AG04449 (cell line): ENCODE measurements around the gene TCP11X2.
"Not testable (repeated sequence)": the region's sequence is repeated elsewhere in the genome, so short reads cannot be mapped to it uniquely, and the experiment has no call there.

ENCODE experiments used
- CTCF ChIA-PET: fragments of 350-600 bp; formaldehyde crosslinking; extraction: SDS; loops from one replicate; lab custom pipeline; 2021; ENCODE audit warnings: antibody characterized with exemption; lab: Yijun Ruan, JAX
- POLR2A ChIA-PET: fragments of 400-600, 350-600 bp; formaldehyde crosslinking; extraction: SDS; loops from one replicate; lab custom pipeline; 2020; ENCODE audit warnings: antibody characterized with exemption, inconsistent platforms; lab: Yijun Ruan, JAX
- DNase-seq: peaks from one replicate; pipeline ENCODE4 v3.0.0-alpha.2; 2010; ENCODE audit warnings: low read depth, low spot score
- H3K4me3 ChIP-seq: 2 replicates; pipeline ENCODE4 v1.5.1; 2011; ENCODE audit warnings: low read depth, mild to moderate bottlenecking, control low read depth, low read length

The TCP11X2 gene

DNA sequence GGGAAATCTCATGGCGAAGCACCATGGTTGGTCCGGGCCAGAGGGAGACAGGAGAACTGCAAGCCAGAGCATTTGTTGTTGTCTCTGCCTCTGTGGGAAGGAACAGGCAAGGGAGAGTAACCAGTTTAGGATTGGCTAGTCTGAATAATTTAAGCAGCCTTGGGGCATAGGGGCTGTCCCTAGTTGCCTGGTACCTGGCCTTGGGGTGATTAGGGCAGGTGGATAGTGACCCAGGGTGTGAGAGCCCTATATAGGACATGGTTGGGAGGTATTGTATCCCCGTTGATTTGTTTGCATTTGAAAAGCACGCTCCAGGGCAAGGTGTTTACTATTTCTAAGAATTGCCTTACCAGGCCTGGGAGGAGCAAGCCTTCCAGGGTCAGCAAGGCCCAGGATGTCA is 57.1 kb downstream of the TCP11X2 start:
- CTCF ChIA-PET, H3K4me3 ChIP-seq, DNase-seq, POLR2A ChIA-PET: not testable (repeated sequence)
